Loucy (cell line): Measurements from ENCODE around the gene VWA7.

Experiments
- CTCF ChIP-seq: fragments of 200-600 bp; sonication (generic); conservative IDR thresholded peaks from 2 replicates; pipeline ENCODE4 v1.5.1; 2014; ENCODE audit warnings: mild to moderate bottlenecking, antibody characterized with exemption, low read length
- EZH2phosphoT487 ChIP-seq: fragments of 200-600 bp; IDR thresholded peaks from 2 replicates; pipeline ENCODE4 v1.6.1; 2018; ENCODE audit warnings: antibody characterized with exemption, mild to moderate bottlenecking, moderate library complexity, borderline replicate concordance

GRCh38 chr6:31821301-31822035 lies 44.3 kb upstream of the VWA7 start:
- TF ChIP-seq CTCF (no peak), EZH2phosphoT487 (no peak)
